Lower leg skin (tissue), 4 donors: ENCODE results near the gene CIAO3. TPM values are rescaled to one million over a fixed set of nuclear protein-coding genes. Genes with fewer than 3 reads are reported as not detected.

Experiments used
- DNase-seq, 2 donors: peaks; one replicate each; pipeline ENCODE4 v3.0.0-alpha.2; 2019; ENCODE audit warnings: low spot score in 2 of 2
- H3K4me3 ChIP-seq: fragments of 200-600 bp; sonication (generic); 2 replicates; pipeline ENCODE4 v1.5.1; 2017; ENCODE audit warnings: mild to moderate bottlenecking, low read depth; ENCODE audit not compliant: poor library complexity, severe bottlenecking
- CTCF ChIP-seq, 3 donors: fragments of 450-650 bp; IDR thresholded peaks; one replicate each; pipeline ENCODE4 v1.5.1; 2016; ENCODE audit warnings: antibody characterized with exemption in 3 of 3, mild to moderate bottlenecking in 3 of 3, moderate library complexity in 2 of 3
- POLR2A ChIP-seq, 2 donors: fragments of 450-650 bp; IDR thresholded peaks; one replicate each; pipeline ENCODE4 v1.6.1; 2016 to 2017; ENCODE audit warnings: antibody characterized with exemption in 2 of 2, mild to moderate bottlenecking in 1 of 2, moderate library complexity in 1 of 2
- WGBS, 2 donors: methylation state at CpG; one replicate each; pipeline ENCODE4 v1.1.5; 2018; 5-methylcytosine and 5-hydroxymethylcytosine counted together
- intact Hi-C: fragments of 100-400 bp; cut with DNase I; formaldehyde crosslinking; loops from one replicate; pipeline ENCODE4 v1.15.0; 2023; ENCODE audit warnings: low total_unique reads
- total RNA-seq, 4 donors: library from RNA; depleted of rRNA; stranded (reverse); fragments of >200 nt; gene quantifications; one replicate each; pipeline ENCODE4 v1.1.0, GENCODE V29; 2016

CIAO3 gene
- total RNA-seq, 4 donors from 2014 or later = 34.7 to 75.8 (median 42.2) TPM

- intact Hi-C loops = no loop called here
- no peak overlapping the region for H3K4me3 ChIP-seq
- TF ChIP-seq POLR2A (IDR thresholded peaks at IDR 0.05) = no peak
- no peak for TF ChIP-seq CTCF (IDR thresholded peaks at IDR 0.05)
- 50 to 59% methylated on average over 9 to 11 of the region's 38 CpGs for whole genome bisulfite sequencing, 2 donors
- no peak for DNase-seq
Observed at GRCh38 chr16:767743-768235, 27.0 kb upstream of the CIAO3 start.

- 68 to 82% methylated on average over 22 to 30 of the region's 48 CpGs for WGBS, 2 donors
- intact Hi-C loops = no loop called here
- no peak overlapping the region for H3K4me3 ChIP-seq
- no peak for DNase-seq
- TF ChIP-seq CTCF (IDR thresholded peaks at IDR 0.05) (no peak), POLR2A (IDR thresholded peaks at IDR 0.05) (no peak)
Observed at GRCh38 chr16:766820-767640, 26.2 kb upstream of the CIAO3 start.

GRCh38 chr16:766008-766819, 25.4 kb upstream of the CIAO3 start:
- WGBS, 2 donors = 75 to 83% methylated on average over 22 to 29 of the region's 29 CpGs

GRCh38 chr16:765488-765865, 24.7 kb upstream of the CIAO3 start:
- 90% methylated on average over 19 to 28 of the region's 29 CpGs for WGBS, 2 donors
- DNase-seq = no peak
- no peak overlapping the region for H3K4me3 ChIP-seq
- TF ChIP-seq POLR2A (IDR thresholded peaks at IDR 0.05) (no peak), CTCF (IDR thresholded peaks at IDR 0.05) (no peak)
- intact Hi-C loops = no loop called here

More at GRCh38 chr16:766008-766819, 25.4 kb upstream of the CIAO3 start:
- intact Hi-C loops = no loop called here
- no peak for DNase-seq
- no peak overlapping the region for H3K4me3 ChIP-seq
- TF ChIP-seq POLR2A (IDR thresholded peaks at IDR 0.05) = no peak
- no peak for TF ChIP-seq CTCF (IDR thresholded peaks at IDR 0.05)

GRCh38 chr16:764848-765487, 24.2 kb upstream of the CIAO3 start:
- WGBS, 2 donors = 79 to 81% methylated on average over 23 to 27 of the region's 38 CpGs

More at GRCh38 chr16:764848-765487, 24.2 kb upstream of the CIAO3 start:
- H3K4me3 ChIP-seq = no peak overlapping the region
- intact Hi-C loops = no loop called here
- DNase-seq = no peak
- TF ChIP-seq CTCF (IDR thresholded peaks at IDR 0.05) (no peak), POLR2A (IDR thresholded peaks at IDR 0.05) (no peak)
